Trophoblast cell (in vitro differentiated cells and primary cell): Measurements from ENCODE around the gene SPSB2.

Experiments
- DNase-seq, 2 donors: peaks; one replicate each; pipeline ENCODE4 v3.0.0-alpha.2; 2016
- H2AFZ ChIP-seq: 2 replicates; pipeline ENCODE4 v1.6.1; 2013; ENCODE audit warnings: low read length, moderate library complexity, mild to moderate bottlenecking; ENCODE audit not compliant: insufficient read depth, poor library complexity
- H2AK5ac ChIP-seq: 2 replicates; pipeline ENCODE4 v1.6.1; 2013; ENCODE audit warnings: mild to moderate bottlenecking, low read length
- H2BK120ac ChIP-seq: 2 replicates; pipeline ENCODE4 v1.6.1; 2013; ENCODE audit warnings: low read length, mild to moderate bottlenecking, moderate library complexity; ENCODE audit not compliant: insufficient read depth, poor library complexity
- H2BK12ac ChIP-seq: 2 replicates; pipeline ENCODE4 v1.6.1; 2013; ENCODE audit warnings: mild to moderate bottlenecking, low read length, moderate library complexity
- H2BK5ac ChIP-seq: 2 replicates; pipeline ENCODE4 v1.6.1; 2013; ENCODE audit warnings: low read length, low read depth, moderate library complexity, mild to moderate bottlenecking; ENCODE audit not compliant: poor library complexity
- H3K14ac ChIP-seq: 2 replicates; pipeline ENCODE4 v1.6.1; 2013; ENCODE audit warnings: mild to moderate bottlenecking, low read length
- H3K18ac ChIP-seq: 2 replicates; pipeline ENCODE4 v1.6.1; 2013; ENCODE audit warnings: mild to moderate bottlenecking, low read length
- H3K23ac ChIP-seq: 2 replicates; pipeline ENCODE4 v1.6.1; 2013; ENCODE audit warnings: low read length
- H3K27ac ChIP-seq: 2 replicates; pipeline ENCODE4 v1.5.1; 2013; ENCODE audit warnings: low read depth, mild to moderate bottlenecking, inconsistent platforms, low read length, moderate library complexity
- H3K27me3 ChIP-seq: 2 replicates; pipeline ENCODE4 v1.6.1; 2013; ENCODE audit warnings: inconsistent platforms, mild to moderate bottlenecking, low read length, moderate library complexity; ENCODE audit not compliant: insufficient read depth
- H3K36me3 ChIP-seq, 2 experiments: 1 replicate in 1 of 2; 2 replicates in 1 of 2; pipeline ENCODE4 v1.6.1; 2013; ENCODE audit warnings: low read length in 2 of 2, mild to moderate bottlenecking in 2 of 2, moderate library complexity in 1 of 2; ENCODE audit not compliant: insufficient read depth in 2 of 2, control insufficient read depth in 1 of 2
- H3K4ac ChIP-seq: 2 replicates; pipeline ENCODE4 v1.6.1; 2013; ENCODE audit warnings: low read depth, mild to moderate bottlenecking, low read length, moderate library complexity
- H3K4me1 ChIP-seq, 2 experiments: 1 replicate in 1 of 2; 2 replicates in 1 of 2; pipeline ENCODE4 v1.6.1; 2013; ENCODE audit warnings: low read length in 2 of 2, mild to moderate bottlenecking in 2 of 2, moderate library complexity in 1 of 2; ENCODE audit not compliant: insufficient read depth in 2 of 2, control insufficient read depth in 1 of 2
- H3K4me2 ChIP-seq: 2 replicates; pipeline ENCODE4 v1.6.1; 2013; ENCODE audit warnings: inconsistent platforms, mild to moderate bottlenecking, low read length, moderate library complexity
- H3K4me3 ChIP-seq: 2 replicates; pipeline ENCODE4 v1.5.1; 2013; ENCODE audit warnings: mild to moderate bottlenecking, low read depth, low read length, inconsistent platforms
- H3K79me1 ChIP-seq: one replicate; pipeline ENCODE4 v1.6.1; 2013; ENCODE audit warnings: low read length
- H3K79me2 ChIP-seq: 2 replicates; pipeline ENCODE4 v1.6.1; 2013; ENCODE audit warnings: low read length, mild to moderate bottlenecking; ENCODE audit not compliant: control insufficient read depth, insufficient read depth, poor library complexity
- H3K9ac ChIP-seq: 2 replicates; pipeline ENCODE4 v1.6.1; 2013; ENCODE audit warnings: mild to moderate bottlenecking, low read length
- H3K9me3 ChIP-seq: 2 replicates; pipeline ENCODE4 v1.6.1; 2013; ENCODE audit warnings: low read depth, mild to moderate bottlenecking, control low read depth, inconsistent platforms, low read length; ENCODE audit not compliant: insufficient read depth
- H4K12ac ChIP-seq: 2 replicates; pipeline ENCODE4 v1.6.1; 2013; ENCODE audit warnings: low read depth, mild to moderate bottlenecking, low read length, moderate library complexity
- H4K8ac ChIP-seq: 2 replicates; pipeline ENCODE4 v1.6.1; 2013; ENCODE audit warnings: low read depth, mild to moderate bottlenecking, low read length, moderate library complexity
- H4K91ac ChIP-seq: one replicate; pipeline ENCODE4 v1.6.1; 2013; ENCODE audit warnings: low read depth, mild to moderate bottlenecking, low read length, moderate library complexity
- WGBS: extraction: QIAGEN DNeasy Blood & Tissue Kit; methylation state at CpG from one replicate; pipeline ENCODE4 v1.1.7; 2013; ENCODE audit warnings: missing lambda C conversion rate; ENCODE audit not compliant: insufficient read length, insufficient coverage; ENCODE audit errors: extremely low coverage; 5-methylcytosine and 5-hydroxymethylcytosine counted together

Gene SPSB2

GRCh38 chr12:6836851-6837250, 36.3 kb downstream of the SPSB2 start:
- Histone ChIP-seq H2AK5ac (no peak overlapping the region), H3K27ac (no peak overlapping the region), H2BK12ac (no peak overlapping the region), H3K9ac (no peak overlapping the region), H3K18ac (no peak overlapping the region), H4K8ac (no peak overlapping the region), H3K79me1 (no peaks in the 10 kb centered on the region), H3K14ac (no peak overlapping the region), H3K9me3 (no peaks in the 10 kb centered on the region), H2AFZ (no peak overlapping the region), H4K12ac (no peak overlapping the region), H3K4me1 (no peaks in the 10 kb centered on the region), H3K23ac (no peak overlapping the region), H2BK120ac (no peak overlapping the region), H3K27me3 (no peaks in the 10 kb centered on the region), H4K91ac (no peak overlapping the region), H3K4me3 (no peak overlapping the region), H3K4me2 (no peak overlapping the region), H3K36me3 (peaks cover 46 to 47% of the 10 kb centered on the region in 2 experiments), H3K79me2 (no peaks in the 10 kb centered on the region), H2BK5ac (no peak overlapping the region), H3K4ac (no peak overlapping the region)
- WGBS = no CpG with 5 or more reads among the region's 16 CpGs
- DNase-seq = no peak

- Histone ChIP-seq H3K4ac (no peak overlapping the region), H3K18ac (no peak overlapping the region), H2BK5ac (no peak overlapping the region), H2BK12ac (no peak overlapping the region), H4K91ac (no peak overlapping the region), H3K23ac (no peak overlapping the region), H3K4me3 (no peak overlapping the region), H3K9ac (no peak overlapping the region), H3K79me2 (no peaks in the 10 kb centered on the region), H3K27ac (no peak overlapping the region), H3K4me2 (no peak overlapping the region), H4K12ac (no peak overlapping the region), H3K27me3 (no peaks in the 10 kb centered on the region), H2AK5ac (no peak overlapping the region), H3K36me3 (peaks cover 59 to 64% of the 10 kb centered on the region in 2 experiments), H3K14ac (no peak overlapping the region), H4K8ac (no peak overlapping the region), H2BK120ac (no peak overlapping the region), H3K79me1 (no peaks in the 10 kb centered on the region), H3K4me1 (no peaks in the 10 kb centered on the region), H3K9me3 (no peaks in the 10 kb centered on the region), H2AFZ (no peak overlapping the region)
- no CpG with 5 or more reads among the region's 5 CpGs for WGBS
- DNase-seq = no peak
Measured at GRCh38 chr12:6834873-6835272, 38.2 kb downstream of the SPSB2 start.

GRCh38 chr12:6834254-6834653, 38.8 kb downstream of the SPSB2 start:
- Histone ChIP-seq H3K4me3 (no peak overlapping the region), H2BK12ac (no peak overlapping the region), H3K4me1 (peaks cover 0 to 1% of the 10 kb centered on the region in 2 experiments), H2BK120ac (no peak overlapping the region), H3K4ac (no peak overlapping the region), H3K23ac (no peak overlapping the region), H3K27me3 (no peaks in the 10 kb centered on the region), H2AK5ac (no peak overlapping the region), H4K8ac (no peak overlapping the region), H4K12ac (no peak overlapping the region), H3K79me1 (peaks cover 2% of the 10 kb centered on the region), H3K9ac (no peak overlapping the region), H3K79me2 (peaks cover under 1% of the 10 kb centered on the region), H3K18ac (no peak overlapping the region), H2BK5ac (no peak overlapping the region), H3K36me3 (peaks cover 53 to 59% of the 10 kb centered on the region in 2 experiments), H4K91ac (no peak overlapping the region), H2AFZ (no peak overlapping the region), H3K27ac (no peak overlapping the region), H3K4me2 (no peak overlapping the region), H3K14ac (no peak overlapping the region), H3K9me3 (no peaks in the 10 kb centered on the region)
- no peak for DNase-seq
- no CpG with 5 or more reads among the region's 1 CpG for WGBS

GRCh38 chr12:6833189-6833890, 39.8 kb downstream of the SPSB2 start:
- Histone ChIP-seq H3K79me1 (peaks cover 10% of the 10 kb centered on the region), H3K4ac (no peak overlapping the region), H2BK12ac (no peak overlapping the region), H2AK5ac (no peak overlapping the region), H3K4me2 (no peak overlapping the region), H2BK120ac (no peak overlapping the region), H3K79me2 (peaks cover 8% of the 10 kb centered on the region), H4K91ac (no peak overlapping the region), H3K14ac (no peak overlapping the region), H4K12ac (no peak overlapping the region), H3K9ac (no peak overlapping the region), H3K36me3 (peaks cover 48 to 53% of the 10 kb centered on the region in 2 experiments), H3K27ac (no peak overlapping the region), H3K4me3 (no peak overlapping the region), H2BK5ac (no peak overlapping the region), H3K23ac (no peak overlapping the region), H2AFZ (no peak overlapping the region), H3K4me1 (peaks cover 0 to 3% of the 10 kb centered on the region in 2 experiments), H4K8ac (no peak overlapping the region), H3K9me3 (no peaks in the 10 kb centered on the region), H3K18ac (no peak overlapping the region), H3K27me3 (no peaks in the 10 kb centered on the region)
- DNase-seq = no peak
- no CpG with 5 or more reads among the region's 6 CpGs for WGBS
